RPMI8226 (cell line): ENCODE measurements around the gene TAF7.
A peak's percentile ranks its signal among the peaks of the same experiment; 100 is the strongest.
"Not testable (repeated sequence)": the region's sequence is repeated elsewhere in the genome, so short reads cannot be mapped to it uniquely, and the experiment has no call there.

Experiments
- DNase-seq: peaks from one replicate; pipeline ENCODE4 v3.0.0-alpha.2; 2015

Gene TAF7

DNA sequence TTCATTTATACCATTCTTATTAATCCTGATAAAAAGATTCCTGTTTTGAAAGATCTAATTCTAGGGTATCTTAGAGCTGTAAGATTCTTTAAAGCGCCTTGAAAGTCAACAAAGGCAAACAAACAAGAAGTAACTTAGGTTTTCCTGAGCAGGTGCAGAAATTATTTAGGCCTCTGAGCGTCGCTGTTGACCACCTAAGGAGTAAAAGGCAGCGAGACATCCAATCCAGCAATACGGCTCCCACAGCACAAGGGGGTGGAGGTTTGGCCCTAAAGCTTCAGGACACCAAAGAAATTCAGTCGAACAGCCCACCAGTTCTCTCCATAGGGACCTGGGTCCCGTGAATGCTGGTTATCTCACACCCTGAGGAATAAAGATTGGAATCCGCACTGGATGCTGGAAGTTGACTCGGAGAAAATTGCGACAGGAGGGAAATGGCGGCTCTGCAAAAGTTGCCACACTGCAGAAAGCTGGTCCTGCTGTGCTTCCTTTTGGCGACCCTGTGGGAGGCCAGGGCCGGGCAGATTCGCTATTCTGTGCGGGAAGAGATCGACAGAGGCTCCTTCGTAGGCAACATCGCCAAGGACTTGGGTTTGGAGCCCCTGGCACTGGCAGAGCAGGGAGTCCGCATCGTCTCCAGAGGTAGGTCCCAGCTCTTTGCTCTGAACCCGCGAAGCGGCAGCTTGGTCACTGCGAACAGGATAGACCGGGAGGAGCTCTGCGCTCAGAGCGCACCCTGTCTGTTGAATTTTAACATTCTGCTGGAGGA lies 18.1 kb upstream of the TAF7 start, which contains the start of gene PCDHGA2:
TSS of gene PCDHGA2 (plus strand) at position 223 of the 769 bp plus-strand sequence.
- DNase-seq, result peak; percentile 65

DNA sequence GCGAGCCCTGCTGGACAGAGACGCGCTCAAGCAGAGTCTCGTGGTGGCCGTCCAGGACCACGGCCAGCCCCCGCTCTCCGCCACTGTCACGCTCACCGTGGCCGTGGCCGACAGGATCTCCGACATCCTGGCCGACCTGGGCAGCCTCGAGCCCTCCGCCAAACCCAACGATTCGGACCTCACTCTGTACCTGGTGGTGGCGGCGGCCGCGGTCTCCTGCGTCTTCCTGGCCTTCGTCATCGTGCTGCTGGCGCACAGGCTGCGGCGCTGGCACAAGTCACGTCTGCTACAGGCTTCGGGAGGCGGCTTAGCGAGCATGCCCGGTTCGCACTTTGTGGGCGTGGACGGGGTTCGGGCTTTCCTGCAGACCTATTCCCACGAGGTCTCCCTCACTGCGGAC lies 12.0 kb upstream of the TAF7 start:
- DNase-seq, result not testable (repeated sequence)

GRCh38 chr5:141330299-141331080 lies 9.9 kb upstream of the TAF7 start, which contains the start of gene PCDHGA1:
Gene PCDHGA1, plus strand, starts transcription at chr5:141330514.
- DNase-seq, result peak; percentile 63

- no peak for DNase-seq
These were observed 7.6 kb upstream of the TAF7 start for GRCh38 chr5:141328231-141328630.

DNA sequence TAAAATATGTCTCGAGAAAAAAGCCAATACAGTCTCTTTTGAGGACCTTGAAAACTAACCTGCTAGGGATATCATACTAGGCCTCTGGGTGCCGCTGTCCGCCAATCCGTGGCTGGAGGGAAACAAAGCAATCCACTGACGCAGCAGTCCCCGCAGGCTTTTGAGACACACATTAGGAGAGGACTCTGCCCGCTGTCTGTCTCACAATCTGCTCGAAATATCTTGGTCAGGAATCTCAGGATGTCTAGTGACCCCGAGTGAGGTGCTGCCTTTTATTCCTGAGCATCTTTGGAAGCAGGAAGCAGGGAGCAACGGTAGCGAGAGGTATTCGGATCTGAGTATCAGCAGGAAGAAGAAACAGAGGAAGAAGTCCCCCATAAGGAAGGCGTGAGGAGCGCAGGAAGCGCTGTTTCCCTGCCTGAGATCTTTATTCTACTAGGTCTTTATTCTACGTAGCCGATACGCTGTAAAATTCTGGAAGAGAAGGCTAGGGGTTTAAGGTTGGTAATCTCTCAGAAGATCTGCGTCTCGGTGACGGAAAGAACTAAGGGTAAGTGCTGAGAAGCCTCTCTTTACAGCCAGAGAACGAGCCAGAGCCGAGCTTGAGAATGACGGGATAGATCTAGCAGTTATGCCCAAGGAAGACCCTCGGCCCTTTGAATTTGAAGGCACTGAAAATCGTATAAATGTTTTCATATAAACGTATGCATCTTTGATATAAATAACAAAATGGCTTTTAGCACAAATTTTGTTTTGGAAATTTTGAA lies 5.7 kb upstream of the TAF7 start:
- peak; percentile 87 for DNase-seq

GRCh38 chr5:141322261-141322660 lies 1.7 kb upstream of the TAF7 start:
- no peak for DNase-seq

GRCh38 chr5:141319699-141320098 lies 885 bp downstream of the TAF7 start:
- DNase-seq, result no peak

DNA sequence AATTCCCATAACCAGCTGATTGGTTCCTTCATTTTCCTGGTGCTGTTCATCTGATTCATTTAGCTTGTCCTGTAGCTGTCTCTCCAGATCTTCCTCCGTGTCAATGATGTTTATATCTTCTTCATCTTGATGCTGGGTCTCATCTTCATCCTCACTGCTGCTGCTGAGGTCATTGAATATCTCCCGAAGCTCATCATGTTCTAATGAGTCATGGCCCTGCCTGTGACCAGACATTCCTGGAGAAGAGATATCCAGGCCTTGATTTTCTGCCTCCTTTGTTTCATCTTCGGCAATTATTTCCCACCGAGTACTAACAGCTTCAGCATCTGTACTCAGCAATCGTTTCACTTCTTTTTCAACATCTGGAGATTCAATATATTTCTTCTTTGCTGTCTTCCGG lies 1.4 kb downstream of the TAF7 start:
- no peak for DNase-seq

DNA sequence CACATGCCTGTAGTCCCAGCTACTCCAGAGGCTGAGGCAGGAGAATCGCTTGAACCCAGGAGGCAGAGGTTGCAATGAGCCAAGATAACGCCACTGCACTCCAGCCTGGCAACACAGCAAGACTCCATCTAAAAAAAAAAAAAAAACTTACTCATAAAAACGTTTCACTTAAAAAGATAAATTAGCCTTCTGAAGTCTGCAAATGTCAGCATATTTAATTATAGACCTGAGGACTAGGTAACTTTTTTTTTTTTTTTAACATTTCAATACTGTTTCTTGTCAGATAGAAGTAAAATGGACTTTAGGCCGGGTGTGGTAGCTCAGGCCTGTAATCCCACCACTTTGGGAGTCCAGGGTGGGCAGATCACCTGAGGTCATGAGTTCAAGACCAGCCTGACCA lies 3.6 kb downstream of the TAF7 start:
- DNase-seq, result not testable (repeated sequence)

- DNase-seq, result no peak
These were observed 6.9 kb downstream of the TAF7 start for GRCh38 chr5:141313711-141314110.

DNA sequence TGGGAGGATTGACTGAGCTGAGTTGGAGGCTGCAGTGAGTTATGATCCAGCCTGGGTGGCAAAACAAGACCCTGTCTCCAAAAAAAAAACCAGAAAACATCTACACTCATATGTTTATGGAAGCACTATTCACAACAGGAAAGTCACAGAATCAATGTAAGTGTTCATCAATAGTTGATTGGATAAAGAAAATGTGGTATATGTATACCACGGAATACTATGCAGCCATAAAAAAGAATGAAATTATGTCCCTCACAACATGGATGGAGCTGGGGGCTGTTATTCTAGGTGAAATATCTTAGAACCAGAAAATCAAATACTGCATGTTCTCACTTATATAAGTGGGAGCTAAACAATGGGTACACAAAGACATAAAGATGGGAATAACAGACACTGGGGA lies 14.0 kb downstream of the TAF7 start:
- no peak for DNase-seq

DNA sequence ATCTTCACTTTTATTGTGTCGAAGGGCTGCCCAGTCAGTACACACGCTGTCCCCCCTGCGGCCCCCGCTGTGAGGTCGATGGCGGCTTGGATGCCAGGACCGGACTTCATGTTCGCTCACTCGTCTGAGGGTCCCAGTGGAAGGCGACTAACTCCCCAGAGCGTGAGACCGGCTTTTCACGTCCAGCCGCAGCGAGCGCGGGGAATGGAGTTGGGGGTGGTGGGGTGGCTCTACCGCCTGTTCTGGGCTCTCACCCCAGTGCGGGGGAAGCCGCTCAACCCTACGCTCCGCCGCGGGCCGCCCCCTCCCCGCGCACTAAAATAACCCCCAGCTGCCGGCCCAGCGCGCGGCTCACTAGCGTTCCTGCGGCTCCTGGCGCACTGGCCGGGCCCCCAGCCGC lies 16.8 kb downstream of the TAF7 start, which contains the start of gene SLC25A2:
TSS of gene SLC25A2 (minus strand) at position 294 of the 400 bp plus-strand sequence. CDS start at position 110, 184 bp downstream.
- no peak for DNase-seq

DNA sequence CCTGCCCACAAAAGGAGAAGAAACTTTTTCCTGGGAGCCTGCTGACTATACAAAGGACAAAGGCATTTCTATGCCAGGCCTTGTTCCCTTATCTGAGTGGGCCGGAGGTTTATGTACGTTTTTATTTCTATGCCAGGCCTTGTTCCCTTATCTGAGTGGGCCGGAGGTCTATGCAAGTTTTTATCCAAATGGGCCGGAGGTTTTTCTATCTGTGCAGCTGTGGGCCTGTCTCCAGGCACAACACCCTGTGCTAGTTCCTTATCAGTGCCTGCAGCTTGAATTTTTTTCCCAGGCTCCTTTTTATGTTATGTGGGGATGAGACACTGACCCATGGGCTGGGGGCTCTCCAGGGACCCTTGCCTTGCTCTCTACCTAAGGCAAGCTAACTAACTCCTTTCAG lies 22.2 kb downstream of the TAF7 start:
- no peak for DNase-seq

- no peak for DNase-seq
These were observed 47.7 kb downstream of the TAF7 start for GRCh38 chr5:141272906-141273305.

- no peak for DNase-seq
These were observed 51.4 kb downstream of the TAF7 start for GRCh38 chr5:141269195-141269594.
